ENCODE data around the gene PLEKHG1.

The PLEKHG1 gene

DNA sequence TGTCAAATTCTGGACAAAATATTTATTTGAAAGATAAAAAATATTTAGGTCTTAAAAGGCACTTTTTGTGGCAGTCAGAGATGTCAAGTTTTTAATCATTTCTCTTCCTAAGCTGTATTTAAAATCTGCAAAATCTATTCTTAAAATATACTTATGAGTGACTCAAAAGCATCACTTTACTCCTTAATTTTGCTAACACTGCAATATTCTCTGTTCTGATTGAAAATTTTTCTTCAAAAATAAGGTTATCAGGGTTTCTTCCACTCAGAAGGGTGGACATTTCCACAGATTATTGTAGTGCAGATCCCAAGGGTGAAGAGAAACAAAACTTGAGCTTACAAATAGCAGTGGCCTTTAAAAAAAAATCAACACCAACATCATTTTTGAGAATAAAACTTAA, 27.5 kb downstream of the PLEKHG1 start:
- Mint-ChIP-seq H3K4me1 (peaks cover 11% of the 10 kb centered on the region), H3K4me3 (no peak overlapping the region), H3K27me3 (no peaks in the 10 kb centered on the region), H3K9me3 (no peaks in the 10 kb centered on the region), H3K27ac (ENCODE audit: low read depth) (no peak overlapping the region), H3K36me3 (ENCODE audit: insufficient read depth) (no peaks in the 10 kb centered on the region)
- no peak for ATAC-seq (replicated peaks; ENCODE audit: extremely low read depth, poor library complexity, severe bottlenecking)
- no peak for DNase-seq (ENCODE audit: low spot score in 2 of 2)

DNA sequence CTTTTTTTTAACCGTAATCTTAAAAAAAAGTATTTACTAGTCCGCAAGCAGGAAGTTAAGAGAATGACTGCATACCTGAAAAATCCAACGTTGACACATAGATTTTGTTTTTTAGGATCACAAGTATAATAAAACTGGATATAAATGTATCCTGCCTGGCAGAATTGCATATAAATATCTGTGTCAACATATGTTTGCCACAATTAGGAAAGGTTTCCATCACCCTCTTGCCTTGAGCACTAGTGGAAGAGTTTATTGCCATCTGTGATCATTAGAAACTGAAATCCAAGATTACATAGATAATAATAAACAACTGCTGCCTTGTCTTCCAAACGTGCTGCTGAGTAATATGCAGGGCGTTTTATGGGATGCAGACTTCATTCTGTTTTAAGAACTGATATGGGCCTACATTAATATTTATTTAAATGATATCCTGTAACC, 27.9 kb downstream of the PLEKHG1 start:
- Mint-ChIP-seq H3K4me1 (peaks cover 16% of the 10 kb centered on the region), H3K36me3 (ENCODE audit: insufficient read depth) (no peaks in the 10 kb centered on the region), H3K27ac (ENCODE audit: low read depth) (no peak overlapping the region), H3K9me3 (no peaks in the 10 kb centered on the region), H3K4me3 (no peak overlapping the region), H3K27me3 (no peaks in the 10 kb centered on the region)
- ATAC-seq (replicated peaks; ENCODE audit: extremely low read depth, poor library complexity, severe bottlenecking) (no peak), DNase-seq (ENCODE audit: low spot score in 2 of 2) (no peak)

DNA sequence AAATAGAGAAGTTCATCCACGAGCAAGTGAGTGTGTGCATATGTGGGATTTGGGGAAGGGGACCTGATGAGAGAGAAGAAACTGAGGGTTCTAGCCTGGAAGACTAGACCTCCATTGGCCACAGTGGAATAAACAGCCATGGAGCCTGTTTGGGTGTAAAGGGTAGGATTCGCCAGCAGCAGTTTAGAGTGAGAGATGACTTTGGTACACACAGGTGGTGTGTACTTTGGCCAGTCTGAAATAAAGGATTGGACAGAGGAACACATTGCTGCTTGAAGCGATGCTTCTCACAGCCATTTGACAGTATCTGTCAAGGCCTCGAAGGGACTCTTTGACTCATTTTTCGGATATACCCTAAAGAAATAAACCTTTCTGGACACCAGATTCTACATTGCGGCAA, 29.2 kb downstream of the PLEKHG1 start:
- no peaks in the 10 kb centered on the region for H3K9me3 Mint-ChIP-seq
- peaks cover 29% of the 10 kb centered on the region for H3K4me1 Mint-ChIP-seq
- ATAC-seq (replicated peaks; ENCODE audit: extremely low read depth, poor library complexity, severe bottlenecking) (no peak), DNase-seq (ENCODE audit: low spot score in 2 of 2) (no peak)
- no peaks in the 10 kb centered on the region for H3K27me3 Mint-ChIP-seq
- H3K27ac Mint-ChIP-seq (ENCODE audit: low read depth) = no peak overlapping the region
- peaks cover 3% of the 10 kb centered on the region for H3K36me3 Mint-ChIP-seq (ENCODE audit: insufficient read depth)
- H3K4me3 Mint-ChIP-seq = no peak overlapping the region

DNA sequence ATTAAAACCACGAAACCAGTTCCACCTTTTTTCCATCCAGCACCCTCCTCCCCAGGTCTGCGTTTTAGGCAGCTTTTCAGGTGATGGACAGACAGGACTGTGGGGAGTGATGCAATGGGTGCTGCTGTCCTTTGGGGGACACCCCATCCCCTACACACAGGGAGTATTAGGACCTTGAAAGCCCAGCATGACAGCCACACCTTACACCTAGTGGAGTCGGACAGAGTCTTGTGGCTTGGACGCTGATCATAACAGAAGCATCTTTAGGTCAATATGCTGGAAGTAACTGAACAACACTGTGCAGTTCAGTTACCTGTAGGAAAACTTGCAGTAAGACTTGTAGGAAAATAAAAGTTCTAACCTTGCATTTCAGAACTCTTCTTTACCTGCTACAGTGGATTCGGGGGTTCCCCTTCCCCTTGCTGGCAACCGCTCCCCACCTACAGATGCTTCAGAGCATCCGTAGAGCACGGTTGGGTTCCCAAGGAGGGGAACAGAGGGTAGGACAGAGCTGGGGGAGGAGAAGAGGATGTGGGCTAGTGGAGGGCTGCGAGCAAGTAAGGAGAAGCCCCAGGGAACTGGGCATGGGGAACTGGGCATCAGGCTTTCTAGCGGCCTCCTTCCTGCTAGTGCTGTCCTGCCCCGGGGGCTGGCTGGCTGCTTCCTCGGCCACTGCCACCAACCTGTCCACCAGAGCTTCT, 31.7 kb downstream of the PLEKHG1 start:
- Mint-ChIP-seq H3K9me3 (no peaks in the 10 kb centered on the region), H3K4me1 (peaks cover 47% of the 10 kb centered on the region), H3K4me3 (peak overlapping the region; percentile 94), H3K27ac (ENCODE audit: low read depth) (peak overlapping the region; percentile 98), H3K36me3 (ENCODE audit: insufficient read depth) (peaks cover 3% of the 10 kb centered on the region), H3K27me3 (no peaks in the 10 kb centered on the region)
- DNase-seq (ENCODE audit: low spot score in 2 of 2) = no peak
- no peak for ATAC-seq (replicated peaks; ENCODE audit: extremely low read depth, poor library complexity, severe bottlenecking)

DNA sequence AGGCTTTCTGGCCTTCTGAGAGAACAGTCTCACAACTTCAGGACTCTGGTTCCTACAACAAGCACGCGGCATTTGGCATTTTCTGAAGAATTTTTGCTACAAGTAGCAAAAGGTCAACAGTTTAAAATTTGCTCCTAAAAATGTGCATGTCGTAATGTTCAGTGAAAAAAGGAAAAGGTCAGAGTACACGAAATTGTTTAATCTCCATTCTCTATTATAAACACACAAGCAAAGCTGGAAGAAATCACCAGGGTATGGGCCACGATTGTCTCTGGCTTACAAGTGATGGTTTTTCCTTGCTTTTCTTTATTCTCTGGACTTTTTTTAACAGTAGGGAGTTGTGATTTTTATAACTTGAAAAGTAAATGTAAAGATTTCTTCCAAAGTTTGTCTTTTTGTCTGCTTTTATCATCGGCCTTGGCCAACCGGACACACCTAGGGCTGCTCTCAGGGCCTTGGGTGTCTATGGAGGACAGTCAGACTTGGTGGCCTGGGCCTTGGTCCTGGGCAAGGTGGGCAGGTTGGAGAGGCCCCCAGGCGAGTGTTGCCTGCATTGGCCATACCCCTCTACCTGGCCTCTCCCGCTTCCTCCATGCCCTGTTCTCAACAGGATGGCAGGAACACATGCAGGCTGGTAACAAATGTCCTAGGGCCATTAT, 32.4 kb downstream of the PLEKHG1 start:
- DNase-seq (ENCODE audit: low spot score in 2 of 2) (no peak), ATAC-seq (replicated peaks; ENCODE audit: extremely low read depth, poor library complexity, severe bottlenecking) (no peak)
- no peaks in the 10 kb centered on the region for H3K27me3 Mint-ChIP-seq
- peak overlapping the region; percentile 98 for H3K27ac Mint-ChIP-seq (ENCODE audit: low read depth)
- no peaks in the 10 kb centered on the region for H3K9me3 Mint-ChIP-seq
- H3K36me3 Mint-ChIP-seq (ENCODE audit: insufficient read depth) = peaks cover 3% of the 10 kb centered on the region
- peaks cover 54% of the 10 kb centered on the region for H3K4me1 Mint-ChIP-seq
- H3K4me3 Mint-ChIP-seq = peak overlapping the region; percentile 94

DNA sequence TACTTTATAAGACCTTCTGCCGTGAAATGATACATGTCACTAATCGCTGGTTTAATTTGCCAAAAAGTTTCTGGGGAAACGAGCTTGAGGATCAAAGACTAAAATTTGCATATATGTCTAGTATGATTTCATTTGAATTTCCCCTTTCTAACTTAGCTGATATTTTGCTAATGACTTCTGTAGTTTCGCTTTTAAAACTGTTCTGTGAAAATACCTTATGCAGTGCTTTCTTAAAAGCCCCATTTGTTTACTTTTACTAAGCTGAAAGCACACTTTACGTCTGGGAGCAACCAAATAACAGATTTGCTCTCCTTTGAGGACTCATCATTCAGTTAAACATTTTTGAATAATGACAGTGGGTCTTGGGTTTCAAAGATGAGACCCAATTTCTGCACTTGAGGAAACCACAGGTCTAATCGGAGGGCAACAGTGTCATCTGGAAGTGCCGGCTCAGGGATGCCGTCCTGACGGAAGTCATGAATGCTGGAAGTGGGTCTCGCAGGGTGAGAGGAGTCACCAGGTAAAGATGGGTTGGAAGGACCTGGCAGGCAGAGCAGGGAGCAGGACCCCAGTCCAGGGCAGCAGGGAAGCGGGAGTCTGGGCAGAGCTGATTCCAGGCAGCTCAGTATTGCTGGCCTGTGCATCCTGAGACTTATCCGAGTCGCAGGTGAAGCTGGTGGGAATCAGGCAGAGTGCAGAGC, 33.2 kb downstream of the PLEKHG1 start:
- peaks cover 59% of the 10 kb centered on the region for H3K4me1 Mint-ChIP-seq
- H3K9me3 Mint-ChIP-seq = no peaks in the 10 kb centered on the region
- peak overlapping the region; percentile 98 for H3K27ac Mint-ChIP-seq (ENCODE audit: low read depth)
- H3K27me3 Mint-ChIP-seq = no peaks in the 10 kb centered on the region
- ATAC-seq (replicated peaks; ENCODE audit: extremely low read depth, poor library complexity, severe bottlenecking) (peak; percentile 38), DNase-seq (ENCODE audit: low spot score in 2 of 2) (no peak)
- H3K4me3 Mint-ChIP-seq = peak overlapping the region; percentile 94
- peaks cover 3% of the 10 kb centered on the region for H3K36me3 Mint-ChIP-seq (ENCODE audit: insufficient read depth)

DNA sequence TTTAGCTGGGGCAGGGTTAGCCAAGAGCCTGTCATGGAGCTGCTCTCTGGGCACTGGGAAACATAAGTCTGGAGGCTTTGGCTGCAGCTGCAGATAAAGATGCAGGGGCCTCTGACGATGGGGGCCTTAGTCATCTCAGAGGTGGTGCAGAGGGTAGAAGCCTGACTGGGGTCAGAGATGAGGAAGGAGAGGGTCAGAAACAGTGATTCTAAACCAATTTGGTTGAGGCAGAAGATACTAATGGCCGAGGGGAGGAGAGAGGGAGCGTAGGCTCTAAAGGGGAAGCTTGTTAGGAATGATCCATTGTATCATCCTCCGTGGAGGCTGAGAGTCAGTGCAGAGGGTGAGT, 33.8 kb downstream of the PLEKHG1 start:
- H3K27me3 Mint-ChIP-seq = no peaks in the 10 kb centered on the region
- peak overlapping the region; percentile 94 for H3K4me3 Mint-ChIP-seq
- no peak for ATAC-seq (replicated peaks; ENCODE audit: extremely low read depth, poor library complexity, severe bottlenecking)
- peak overlapping the region; percentile 98 for H3K27ac Mint-ChIP-seq (ENCODE audit: low read depth)
- no peaks in the 10 kb centered on the region for H3K9me3 Mint-ChIP-seq
- H3K36me3 Mint-ChIP-seq (ENCODE audit: insufficient read depth) = peaks cover 3% of the 10 kb centered on the region
- DNase-seq (ENCODE audit: low spot score in 2 of 2) = no peak
- peaks cover 59% of the 10 kb centered on the region for H3K4me1 Mint-ChIP-seq

DNA sequence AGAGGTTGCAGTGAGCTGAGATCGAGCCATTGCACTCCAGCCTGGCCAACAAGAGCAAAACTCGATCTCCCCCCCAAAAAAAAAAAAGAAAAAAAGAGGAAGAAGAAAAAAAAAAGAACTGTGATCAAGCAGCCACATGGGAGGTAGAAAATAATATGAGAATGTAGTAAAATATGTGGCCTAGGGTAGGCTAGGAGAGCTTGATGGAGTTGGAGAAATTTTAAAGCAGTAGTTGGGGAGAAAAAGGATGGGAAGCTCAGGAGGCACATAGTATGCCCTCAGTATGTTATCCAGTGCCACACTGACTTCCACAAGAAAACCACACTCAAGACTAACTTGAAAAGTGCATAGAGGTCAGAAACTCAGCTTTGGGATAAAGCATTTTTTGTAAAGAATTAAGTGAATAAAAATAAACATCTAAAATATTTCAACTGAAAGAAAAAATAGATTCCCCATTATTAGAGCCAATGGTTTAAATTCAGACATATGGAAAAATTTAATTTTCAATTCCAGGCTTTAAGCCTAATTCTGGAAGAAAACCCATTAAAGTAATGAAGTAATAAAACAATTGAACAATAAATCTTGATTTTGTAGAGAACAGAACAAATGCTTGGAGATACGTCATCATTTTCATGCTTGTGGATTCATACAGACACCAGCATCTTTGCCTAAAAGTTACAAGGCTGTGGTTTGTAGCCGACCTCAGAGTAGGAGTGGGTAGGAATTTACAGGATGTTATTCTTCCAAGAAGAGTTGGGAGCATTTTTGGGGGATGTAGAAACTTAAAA, 34.7 kb downstream of the PLEKHG1 start:
- H3K27me3 Mint-ChIP-seq = no peaks in the 10 kb centered on the region

DNA sequence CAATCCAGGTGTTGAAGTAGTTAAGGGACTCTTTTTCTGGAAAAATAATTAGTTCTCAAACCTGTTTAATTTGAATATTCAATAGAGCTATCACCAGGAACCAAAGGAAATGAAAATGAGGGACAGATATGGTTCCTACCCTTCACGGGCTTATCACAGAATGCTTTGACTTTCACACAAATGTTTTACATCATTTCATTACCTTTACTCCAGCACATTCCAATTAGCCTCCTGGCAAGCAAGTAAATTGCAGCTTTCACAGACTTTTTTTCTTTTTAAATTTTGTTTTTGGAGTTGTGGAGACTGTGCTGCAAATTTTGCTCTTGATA, 35.2 kb downstream of the PLEKHG1 start:
- Mint-ChIP-seq H3K4me3 (peak overlapping the region; percentile 94), H3K4me1 (peaks cover 59% of the 10 kb centered on the region), H3K9me3 (no peaks in the 10 kb centered on the region)

More for the DNA sequence above, 34.7 kb downstream of the PLEKHG1 start:
- H3K4me1 Mint-ChIP-seq = peaks cover 59% of the 10 kb centered on the region
- DNase-seq (ENCODE audit: low spot score in 2 of 2) (no peak), ATAC-seq (replicated peaks; ENCODE audit: extremely low read depth, poor library complexity, severe bottlenecking) (no peak)
- peak overlapping the region; percentile 98 for H3K27ac Mint-ChIP-seq (ENCODE audit: low read depth)
- peaks cover 3% of the 10 kb centered on the region for H3K36me3 Mint-ChIP-seq (ENCODE audit: insufficient read depth)
- peak overlapping the region; percentile 94 for H3K4me3 Mint-ChIP-seq
- no peaks in the 10 kb centered on the region for H3K9me3 Mint-ChIP-seq

DNA sequence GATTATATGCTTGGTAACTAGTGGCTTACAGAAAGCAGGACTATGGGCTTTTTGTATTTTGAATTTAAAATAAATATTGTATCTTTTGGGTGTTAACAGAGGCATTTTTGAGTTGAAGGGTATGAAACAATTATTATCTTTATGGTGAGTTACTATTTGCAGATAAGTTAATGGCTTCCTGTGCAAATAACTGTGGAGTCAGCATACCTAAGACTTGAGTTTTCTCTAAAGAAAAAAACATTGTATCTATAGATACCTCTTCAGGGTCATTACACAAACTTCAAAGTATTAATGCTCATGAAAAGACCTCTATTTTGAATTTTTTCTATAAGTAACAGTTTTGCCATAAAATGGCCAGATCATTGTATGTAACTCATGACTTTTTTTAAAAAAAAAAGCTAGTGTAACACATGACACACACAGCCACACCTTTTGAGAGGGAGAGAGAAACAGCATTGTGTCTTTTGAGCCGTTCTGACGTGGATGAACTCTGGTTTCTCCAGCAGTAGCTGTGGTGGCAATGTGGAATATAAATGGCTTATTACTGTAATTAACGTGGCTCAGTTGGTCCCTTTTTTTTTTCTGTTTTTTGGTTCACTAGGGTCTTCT, 36.3 kb downstream of the PLEKHG1 start:
- Mint-ChIP-seq H3K36me3 (ENCODE audit: insufficient read depth) (peaks cover 5% of the 10 kb centered on the region), H3K27ac (ENCODE audit: low read depth) (peak overlapping the region; percentile 73), H3K9me3 (peaks cover 5% of the 10 kb centered on the region), H3K27me3 (no peaks in the 10 kb centered on the region), H3K4me3 (peak overlapping the region; percentile 94), H3K4me1 (peaks cover 69% of the 10 kb centered on the region)
- DNase-seq (ENCODE audit: low spot score in 2 of 2) (no peak), ATAC-seq (replicated peaks; ENCODE audit: extremely low read depth, poor library complexity, severe bottlenecking) (peak; percentile 69)

More for the DNA sequence above, 35.2 kb downstream of the PLEKHG1 start:
- Mint-ChIP-seq H3K27ac (ENCODE audit: low read depth) (peak overlapping the region; percentile 98), H3K27me3 (no peaks in the 10 kb centered on the region), H3K36me3 (ENCODE audit: insufficient read depth) (peaks cover 3% of the 10 kb centered on the region)
- no peak for DNase-seq (ENCODE audit: low spot score in 2 of 2)
- no peak for ATAC-seq (replicated peaks; ENCODE audit: extremely low read depth, poor library complexity, severe bottlenecking)

DNA sequence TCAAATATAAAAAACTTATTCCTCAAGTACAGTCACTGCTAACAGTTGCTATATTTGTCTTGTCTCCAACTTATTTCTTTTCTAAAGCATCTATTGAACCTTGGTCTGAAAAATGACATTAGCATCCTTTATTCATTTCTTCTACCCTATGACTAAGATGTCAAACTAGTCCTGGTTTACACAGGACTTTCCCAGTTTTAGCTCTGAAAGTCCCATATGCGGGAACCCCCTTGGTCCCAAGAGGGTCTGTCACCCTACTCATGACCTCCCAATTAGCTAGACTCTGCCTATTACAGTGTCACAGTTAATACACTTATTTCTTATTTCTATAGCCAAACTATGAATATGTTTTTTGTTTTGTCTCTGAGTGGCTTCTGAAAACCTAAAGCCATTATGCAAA, 37.1 kb downstream of the PLEKHG1 start:
- H3K27ac Mint-ChIP-seq (ENCODE audit: low read depth) = peak overlapping the region; percentile 73
- DNase-seq (ENCODE audit: low spot score in 2 of 2) (no peak), ATAC-seq (replicated peaks; ENCODE audit: extremely low read depth, poor library complexity, severe bottlenecking) (no peak)
- H3K9me3 Mint-ChIP-seq = peaks cover 5% of the 10 kb centered on the region
- no peaks in the 10 kb centered on the region for H3K27me3 Mint-ChIP-seq
- H3K36me3 Mint-ChIP-seq (ENCODE audit: insufficient read depth) = peaks cover 8% of the 10 kb centered on the region
- H3K4me3 Mint-ChIP-seq = peak overlapping the region; percentile 94
- H3K4me1 Mint-ChIP-seq = peaks cover 67% of the 10 kb centered on the region

DNA sequence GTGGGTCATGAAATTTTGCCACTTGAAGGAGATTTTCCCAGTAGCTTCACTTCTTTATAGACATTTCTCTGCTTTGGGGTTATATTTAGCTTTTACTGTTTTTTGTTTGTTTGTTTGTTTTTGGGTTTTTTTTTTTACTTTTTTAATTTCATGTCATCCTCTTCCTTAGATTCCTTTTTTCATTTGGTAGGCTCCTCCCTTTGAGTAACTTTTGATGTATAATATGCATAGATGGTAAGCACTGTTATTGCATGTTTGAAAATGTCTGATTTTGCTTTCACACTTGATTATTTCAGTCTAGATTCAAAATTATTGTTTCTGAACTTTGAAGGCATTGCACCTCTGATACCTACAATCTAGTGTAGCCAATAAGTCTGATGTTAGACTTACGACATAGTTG, 37.6 kb downstream of the PLEKHG1 start:
- H3K4me3 Mint-ChIP-seq = peak overlapping the region; percentile 94
- peaks cover 8% of the 10 kb centered on the region for H3K36me3 Mint-ChIP-seq (ENCODE audit: insufficient read depth)

More for the DNA sequence above, 37.6 kb downstream of the PLEKHG1 start:
- Mint-ChIP-seq H3K9me3 (peaks cover 5% of the 10 kb centered on the region), H3K27me3 (no peaks in the 10 kb centered on the region), H3K27ac (ENCODE audit: low read depth) (peak overlapping the region; percentile 73), H3K4me1 (peaks cover 62% of the 10 kb centered on the region)
- DNase-seq (ENCODE audit: low spot score in 2 of 2) (no peak), ATAC-seq (replicated peaks; ENCODE audit: extremely low read depth, poor library complexity, severe bottlenecking) (no peak)
